Stimulated activated memory B cell treated with anti-CD40 and anti-IgM and Interleukin-4, amounts not matched to agents 10 μg/mL and 1 μg/mL and 100 μg/mL, for 72 hours (primary cell): ENCODE results near the gene TRPM6.
A peak's percentile ranks its signal among the peaks of the same experiment; 100 is the strongest.
"Not testable (repeated sequence)": the region's sequence is repeated elsewhere in the genome, so short reads cannot be mapped to it uniquely, and the experiment has no call there.

Source experiments
- ATAC-seq: fragments of 150-1000 bp; cut with Tn5 transposase; 2 replicates; pipeline ENCODE4 v1.10.0; 2021
- H3K27ac Mint-ChIP-seq: one replicate; pipeline ENCODE4 v1.8.0; 2022; ENCODE audit warnings: mild to moderate bottlenecking, mixed read lengths
- H3K27me3 Mint-ChIP-seq: one replicate; pipeline ENCODE4 v1.8.0; 2022; ENCODE audit warnings: mixed read lengths
- H3K36me3 Mint-ChIP-seq: one replicate; pipeline ENCODE4 v1.8.0; 2022; ENCODE audit warnings: mixed read lengths
- H3K4me1 Mint-ChIP-seq: one replicate; pipeline ENCODE4 v1.8.0; 2022; ENCODE audit warnings: mixed read lengths
- H3K4me3 Mint-ChIP-seq: one replicate; pipeline ENCODE4 v1.8.0; 2022; ENCODE audit warnings: mild to moderate bottlenecking, moderate library complexity, mixed read lengths
- H3K9me3 Mint-ChIP-seq: one replicate; pipeline ENCODE4 v1.8.0; 2022; ENCODE audit warnings: mixed read lengths

Gene TRPM6

DNA sequence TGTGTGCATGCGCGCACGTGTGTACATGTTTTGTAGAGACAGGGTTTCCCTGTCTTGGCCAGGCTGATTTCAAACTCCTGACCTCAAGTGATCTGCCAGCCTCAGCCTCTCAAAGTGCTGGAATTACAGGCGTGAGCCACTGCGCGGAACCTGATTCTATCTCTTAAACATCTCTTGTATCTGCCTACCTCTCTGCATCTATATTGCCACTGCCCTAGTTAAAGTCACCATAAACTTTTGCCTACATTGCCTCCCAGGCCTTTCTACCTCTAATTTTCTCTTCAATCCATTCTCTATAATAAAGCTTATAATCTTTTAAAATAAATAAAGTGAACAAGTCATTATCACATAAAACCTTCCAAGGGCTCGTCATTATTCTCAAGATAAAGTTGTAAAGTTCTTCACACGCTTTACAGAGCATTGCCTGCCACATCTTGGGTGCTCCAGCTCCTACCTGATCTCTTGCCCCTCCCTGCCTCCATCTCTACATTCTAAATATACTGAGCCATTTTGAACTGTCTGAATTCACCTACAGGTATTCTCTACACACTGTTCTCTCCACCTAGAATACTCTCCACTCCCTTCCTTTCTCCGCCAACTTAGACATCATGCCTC is 15.0 kb downstream of the TRPM6 start:
- H3K27me3 Mint-ChIP-seq = peaks cover 12% of the 10 kb centered on the region
- no peak overlapping the region for H3K4me3 Mint-ChIP-seq
- no peak for ATAC-seq
- no peak overlapping the region for H3K27ac Mint-ChIP-seq
- peaks cover 2% of the 10 kb centered on the region for H3K9me3 Mint-ChIP-seq
- no peaks in the 10 kb centered on the region for H3K36me3 Mint-ChIP-seq
- no peaks in the 10 kb centered on the region for H3K4me1 Mint-ChIP-seq

DNA sequence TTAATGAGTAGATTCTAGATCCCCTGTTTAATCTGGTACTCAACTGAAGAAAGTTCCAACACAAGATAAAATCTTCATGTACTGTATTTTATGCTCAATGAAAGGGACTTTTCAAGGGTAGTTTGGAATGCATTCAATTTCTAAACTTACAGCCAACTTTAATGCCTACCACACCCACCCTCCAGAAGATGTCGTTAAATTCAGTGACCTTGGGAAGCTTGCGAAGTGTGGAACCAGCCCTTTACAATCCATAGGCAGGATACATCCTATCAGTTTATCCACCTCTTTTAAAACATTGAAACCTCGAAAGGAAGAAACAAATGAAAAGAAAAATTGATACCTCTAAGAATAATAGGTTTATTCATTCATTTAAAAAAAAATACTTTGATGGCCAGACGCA is 20.2 kb downstream of the TRPM6 start:
- no peak for ATAC-seq
- H3K9me3 Mint-ChIP-seq = no peaks in the 10 kb centered on the region
- peaks cover 12% of the 10 kb centered on the region for H3K27me3 Mint-ChIP-seq
- H3K4me3 Mint-ChIP-seq = no peak overlapping the region
- no peak overlapping the region for H3K27ac Mint-ChIP-seq
- peaks cover 18% of the 10 kb centered on the region for H3K4me1 Mint-ChIP-seq
- H3K36me3 Mint-ChIP-seq = no peaks in the 10 kb centered on the region

DNA sequence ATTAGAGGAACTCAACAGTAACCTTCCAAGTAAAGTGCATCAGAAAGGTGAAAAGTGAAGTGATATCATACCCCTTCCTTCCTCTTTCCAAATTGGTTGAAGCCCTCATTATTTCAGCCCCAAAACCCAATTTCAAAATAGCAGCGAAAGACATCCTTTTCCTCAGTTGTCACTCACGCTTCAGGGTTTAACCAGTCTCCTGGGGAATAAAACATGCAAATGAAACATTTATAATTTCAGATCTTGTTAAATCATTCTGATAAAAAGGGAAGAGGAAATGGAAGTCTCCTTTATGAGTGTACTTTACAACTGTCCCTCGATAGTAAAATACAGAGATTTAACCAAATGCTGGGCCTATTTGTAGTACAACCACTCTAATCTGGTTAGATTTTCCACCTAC is 22.5 kb downstream of the TRPM6 start:
- peak; percentile 79 for ATAC-seq
- no peak overlapping the region for H3K4me3 Mint-ChIP-seq
- H3K9me3 Mint-ChIP-seq = no peaks in the 10 kb centered on the region
- H3K36me3 Mint-ChIP-seq = no peaks in the 10 kb centered on the region
- peaks cover 12% of the 10 kb centered on the region for H3K27me3 Mint-ChIP-seq
- H3K4me1 Mint-ChIP-seq = peaks cover 18% of the 10 kb centered on the region
- peak overlapping the region; percentile 19 for H3K27ac Mint-ChIP-seq

DNA sequence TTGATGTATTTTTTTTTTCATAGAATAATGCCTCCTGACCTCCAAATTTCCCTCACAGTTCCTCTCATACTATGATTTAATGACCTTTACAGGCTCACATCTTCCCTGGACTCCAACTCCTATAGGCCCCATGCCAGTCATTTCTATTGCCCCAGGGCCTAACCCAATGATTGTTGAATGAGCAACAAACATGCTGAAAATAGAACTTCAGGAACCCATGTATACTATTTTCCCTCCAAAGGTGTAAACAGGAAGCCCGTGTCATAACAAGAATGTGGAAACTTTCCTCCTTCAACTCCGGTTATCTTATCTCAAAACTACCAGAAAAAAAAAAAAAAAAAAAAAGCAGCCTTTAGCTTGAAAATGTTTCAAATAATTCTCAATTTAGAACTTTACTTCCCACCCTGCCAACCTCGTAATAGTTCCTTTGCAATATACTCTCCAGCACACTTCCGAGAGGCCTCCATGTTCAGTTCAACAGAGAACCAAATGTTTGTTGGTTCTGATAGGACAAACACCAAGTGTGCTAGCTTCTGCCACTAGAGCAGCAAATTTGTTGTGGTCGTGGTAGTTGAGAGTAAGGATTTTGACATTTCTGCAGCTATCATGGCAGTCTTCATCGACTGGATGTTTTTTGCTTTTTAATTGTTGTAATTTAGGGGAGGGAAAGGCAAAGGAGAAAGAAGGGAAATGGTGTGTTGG is 25.8 kb downstream of the TRPM6 start:
- Mint-ChIP-seq H3K27ac (no peak overlapping the region), H3K27me3 (no peaks in the 10 kb centered on the region)

DNA sequence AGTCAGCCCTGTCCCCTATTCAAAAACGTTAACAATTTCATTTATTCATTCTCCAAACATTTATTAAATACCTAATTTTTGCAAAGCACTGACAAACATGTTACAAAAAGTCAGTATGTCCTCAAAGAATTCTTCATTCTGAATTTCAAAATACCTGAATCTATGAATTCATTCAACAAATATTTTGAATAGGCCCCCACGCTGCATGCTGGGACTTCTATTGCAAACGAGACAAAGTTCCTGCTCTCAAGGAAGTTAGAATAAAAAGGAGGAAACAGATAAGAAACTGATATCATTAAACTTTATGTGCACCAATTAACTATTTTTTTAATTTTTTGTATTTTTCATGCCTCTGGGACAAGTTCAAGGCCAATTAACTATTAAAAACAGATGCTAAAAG is 26.6 kb downstream of the TRPM6 start:
- H3K27me3 Mint-ChIP-seq = no peaks in the 10 kb centered on the region
- peaks cover 18% of the 10 kb centered on the region for H3K4me1 Mint-ChIP-seq
- no peak overlapping the region for H3K4me3 Mint-ChIP-seq
- H3K36me3 Mint-ChIP-seq = no peaks in the 10 kb centered on the region
- no peak overlapping the region for H3K27ac Mint-ChIP-seq
- ATAC-seq = no peak
- H3K9me3 Mint-ChIP-seq = no peaks in the 10 kb centered on the region

More for the DNA sequence above, 25.8 kb downstream of the TRPM6 start:
- Mint-ChIP-seq H3K9me3 (no peaks in the 10 kb centered on the region), H3K36me3 (no peaks in the 10 kb centered on the region), H3K4me1 (peaks cover 18% of the 10 kb centered on the region), H3K4me3 (no peak overlapping the region)
- no peak for ATAC-seq

GRCh38 chr9:74860247-74860646 is 27.5 kb downstream of the TRPM6 start:
- H3K4me1 Mint-ChIP-seq = peaks cover 16% of the 10 kb centered on the region

GRCh38 chr9:74859786-74860185 is 27.9 kb downstream of the TRPM6 start:
- Mint-ChIP-seq H3K36me3 (no peaks in the 10 kb centered on the region), H3K27ac (no peak overlapping the region), H3K9me3 (no peaks in the 10 kb centered on the region), H3K27me3 (no peaks in the 10 kb centered on the region), H3K4me3 (no peak overlapping the region), H3K4me1 (peaks cover 11% of the 10 kb centered on the region)
- no peak for ATAC-seq

More at GRCh38 chr9:74860247-74860646, 27.5 kb downstream of the TRPM6 start:
- not testable (repeated sequence) for H3K36me3 Mint-ChIP-seq, ATAC-seq, H3K9me3 Mint-ChIP-seq, H3K4me3 Mint-ChIP-seq, H3K27me3 Mint-ChIP-seq, H3K27ac Mint-ChIP-seq

DNA sequence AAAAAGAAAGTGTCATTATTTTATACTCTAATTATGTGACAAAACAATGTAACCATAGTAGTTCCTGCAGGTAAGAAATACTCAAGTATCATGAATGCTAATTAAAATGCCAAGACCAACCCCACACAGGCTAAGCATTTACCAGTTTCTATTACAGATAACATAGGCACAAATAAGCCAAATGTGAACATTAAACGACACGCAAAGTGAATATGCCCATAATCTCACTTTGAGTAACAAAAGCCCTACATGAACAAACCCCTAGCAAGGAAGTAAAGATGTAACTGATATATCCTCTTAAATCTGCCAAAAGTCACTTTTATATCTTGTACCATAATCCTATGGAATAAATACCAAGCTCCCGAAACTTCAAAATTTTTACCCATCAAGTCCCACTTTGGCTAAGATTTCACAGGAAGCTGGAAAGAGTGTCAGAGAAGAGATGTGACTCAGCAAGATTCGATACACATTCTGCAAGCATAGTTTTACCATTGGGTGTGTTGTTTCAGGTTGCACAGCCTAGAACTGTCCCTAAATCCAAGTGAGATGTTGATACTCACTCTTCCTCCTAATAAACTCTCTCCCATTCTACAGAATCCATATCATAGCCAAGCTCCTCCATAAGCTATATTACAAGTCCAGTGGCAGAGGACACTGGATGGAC is 28.8 kb downstream of the TRPM6 start:
- no peak for ATAC-seq
- Mint-ChIP-seq H3K36me3 (no peaks in the 10 kb centered on the region), H3K9me3 (no peaks in the 10 kb centered on the region), H3K27ac (no peak overlapping the region), H3K4me3 (no peak overlapping the region), H3K27me3 (no peaks in the 10 kb centered on the region), H3K4me1 (peaks cover 2% of the 10 kb centered on the region)

GRCh38 chr9:74856989-74857388 is 30.7 kb downstream of the TRPM6 start:
- H3K36me3 Mint-ChIP-seq = no peaks in the 10 kb centered on the region
- ATAC-seq = no peak
- H3K27me3 Mint-ChIP-seq = no peaks in the 10 kb centered on the region
- no peak overlapping the region for H3K27ac Mint-ChIP-seq
- no peaks in the 10 kb centered on the region for H3K4me1 Mint-ChIP-seq
- no peak overlapping the region for H3K4me3 Mint-ChIP-seq
- H3K9me3 Mint-ChIP-seq = no peaks in the 10 kb centered on the region

DNA sequence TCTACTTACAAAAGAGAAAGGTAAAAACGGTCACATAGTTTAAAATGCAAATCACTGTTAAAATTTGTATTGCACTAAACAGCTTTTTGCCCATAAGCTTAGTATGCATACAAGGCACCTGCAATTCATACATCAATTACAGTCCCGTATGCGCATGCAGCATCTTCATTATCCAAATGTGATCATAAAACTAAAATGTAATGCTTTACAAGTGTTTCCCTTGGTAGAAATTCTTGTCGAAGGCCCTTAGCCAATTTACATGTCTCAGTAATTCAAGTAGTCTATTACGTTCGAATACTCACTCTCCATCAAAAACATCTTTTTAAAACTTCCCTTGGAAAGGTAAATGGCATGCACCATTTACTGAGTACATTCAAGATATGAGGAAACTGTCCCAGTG is 32.6 kb downstream of the TRPM6 start:
- H3K9me3 Mint-ChIP-seq = no peaks in the 10 kb centered on the region
- no peak overlapping the region for H3K4me3 Mint-ChIP-seq
- no peak for ATAC-seq
- H3K4me1 Mint-ChIP-seq = no peaks in the 10 kb centered on the region
- no peak overlapping the region for H3K27ac Mint-ChIP-seq
- no peaks in the 10 kb centered on the region for H3K36me3 Mint-ChIP-seq
- no peaks in the 10 kb centered on the region for H3K27me3 Mint-ChIP-seq

- ATAC-seq, H3K4me1 Mint-ChIP-seq, H3K36me3 Mint-ChIP-seq, H3K4me3 Mint-ChIP-seq, H3K27ac Mint-ChIP-seq, H3K9me3 Mint-ChIP-seq, H3K27me3 Mint-ChIP-seq: not testable (repeated sequence)
Measured at GRCh38 chr9:74853024-74853423, 34.7 kb downstream of the TRPM6 start.

DNA sequence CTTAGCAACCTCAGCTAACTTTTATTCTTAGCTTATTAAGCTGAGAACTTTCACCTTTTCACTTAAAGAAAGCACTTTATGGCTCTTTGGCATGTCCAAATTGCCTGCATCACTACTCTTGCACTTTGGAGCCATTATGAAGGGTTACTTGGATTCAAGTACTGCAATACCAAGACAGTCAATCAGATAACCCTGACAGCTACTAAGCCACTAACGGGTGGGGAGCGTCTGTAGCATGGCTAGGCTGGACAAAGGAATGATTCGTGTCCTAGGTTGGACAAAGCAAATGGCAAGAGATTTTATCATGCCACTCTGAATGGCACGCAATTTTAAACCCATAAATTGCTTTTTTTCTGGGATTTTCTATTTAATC is 39.6 kb downstream of the TRPM6 start:
- ATAC-seq = no peak
- H3K27ac Mint-ChIP-seq = no peak overlapping the region
- no peaks in the 10 kb centered on the region for H3K36me3 Mint-ChIP-seq
- H3K4me1 Mint-ChIP-seq = no peaks in the 10 kb centered on the region
- no peak overlapping the region for H3K4me3 Mint-ChIP-seq
- H3K9me3 Mint-ChIP-seq = no peaks in the 10 kb centered on the region
- H3K27me3 Mint-ChIP-seq = no peaks in the 10 kb centered on the region

GRCh38 chr9:74847478-74848152 is 40.1 kb downstream of the TRPM6 start:
- no peaks in the 10 kb centered on the region for H3K27me3 Mint-ChIP-seq
- no peak for ATAC-seq
- no peak overlapping the region for H3K4me3 Mint-ChIP-seq
- H3K36me3 Mint-ChIP-seq = no peaks in the 10 kb centered on the region
- no peaks in the 10 kb centered on the region for H3K4me1 Mint-ChIP-seq
- H3K27ac Mint-ChIP-seq = no peak overlapping the region
- no peaks in the 10 kb centered on the region for H3K9me3 Mint-ChIP-seq

DNA sequence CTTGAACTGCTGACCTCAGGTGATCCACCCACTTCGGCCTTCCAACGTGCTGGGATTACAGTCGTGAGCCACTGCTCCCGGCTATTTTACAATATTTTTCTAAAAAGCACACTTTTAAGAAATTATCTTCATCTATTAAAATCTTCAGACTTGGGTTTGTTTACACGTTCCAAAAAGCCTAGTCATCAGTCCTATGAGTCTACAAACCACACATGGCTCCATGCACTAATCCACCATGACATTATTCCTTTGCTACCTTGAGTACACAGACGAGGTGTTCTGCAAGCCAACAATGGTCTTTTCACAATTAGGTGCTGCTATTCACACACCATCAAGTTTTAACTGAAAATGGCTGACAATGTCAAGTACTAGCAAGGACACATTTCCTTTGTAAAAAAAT is 41.0 kb downstream of the TRPM6 start:
- Mint-ChIP-seq H3K27ac (no peak overlapping the region), H3K4me3 (no peak overlapping the region), H3K9me3 (no peaks in the 10 kb centered on the region), H3K27me3 (no peaks in the 10 kb centered on the region), H3K36me3 (no peaks in the 10 kb centered on the region), H3K4me1 (no peaks in the 10 kb centered on the region)
- no peak for ATAC-seq

GRCh38 chr9:74838351-74838750 is 49.4 kb downstream of the TRPM6 start:
- Mint-ChIP-seq H3K27ac (no peak overlapping the region), H3K27me3 (peaks cover 18% of the 10 kb centered on the region), H3K9me3 (no peaks in the 10 kb centered on the region), H3K4me1 (no peaks in the 10 kb centered on the region), H3K36me3 (no peaks in the 10 kb centered on the region), H3K4me3 (no peak overlapping the region)
- ATAC-seq = no peak
